Measurements from ENCODE around the gene TRABD2A.

The TRABD2A gene

DNA sequence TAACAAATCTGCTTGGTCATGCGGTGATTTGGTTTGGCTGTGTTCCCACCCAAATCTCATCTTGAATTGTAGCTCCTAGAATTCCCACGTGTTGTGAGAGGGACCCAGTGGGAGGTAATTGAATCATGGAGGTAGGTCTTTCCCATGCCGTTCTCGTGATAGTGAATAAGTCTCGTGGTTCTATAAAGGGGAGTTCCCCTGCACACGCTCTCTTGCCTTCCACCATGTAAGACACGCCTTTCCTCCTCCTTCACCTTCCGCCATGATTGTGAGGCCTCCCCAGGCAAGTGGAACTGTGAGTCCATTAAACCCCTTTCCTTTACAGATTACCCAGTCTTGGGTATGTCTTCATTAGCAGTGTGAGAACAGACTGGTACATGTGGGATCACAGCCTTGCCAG is 36.7 kb downstream of the TRABD2A start:
- Histone ChIP-seq H3K4me3 (ENCODE audit: insufficient read depth, low read length, poor library complexity, severe bottlenecking) (no peak overlapping the region), H3K9ac (ENCODE audit: low read length) (no peak overlapping the region), H3K79me2 (ENCODE audit: insufficient read depth, low read length) (no peaks in the 10 kb centered on the region), H3F3A (ENCODE audit: insufficient read depth) (no peaks in the 10 kb centered on the region), H3K9me3 (ENCODE audit: insufficient read depth, low read length) (no peaks in the 10 kb centered on the region), H3K27me3 (ENCODE audit: low read length) (no peaks in the 10 kb centered on the region), H3K27ac (ENCODE audit: low read depth, low read length) (no peak overlapping the region), H3K4me2 (ENCODE audit: low read depth, low read length, poor library complexity, severe bottlenecking) (no peak overlapping the region), H4K20me1 (ENCODE audit: low read depth, low read length) (no peaks in the 10 kb centered on the region), H3K36me3 (ENCODE audit: low read length) (no peaks in the 10 kb centered on the region), H3K9me2 (replicated peaks; ENCODE audit: insufficient read depth, low read length) (no peaks in the 10 kb centered on the region), H2AFZ (ENCODE audit: low read depth, low read length, severe bottlenecking) (no peak overlapping the region)
- no peak for TF ChIP-seq EZH2phosphoT487 (conservative IDR thresholded peaks at IDR 0.05; ENCODE audit: low read length)
- TF ChIP-seq, protein P1, sequence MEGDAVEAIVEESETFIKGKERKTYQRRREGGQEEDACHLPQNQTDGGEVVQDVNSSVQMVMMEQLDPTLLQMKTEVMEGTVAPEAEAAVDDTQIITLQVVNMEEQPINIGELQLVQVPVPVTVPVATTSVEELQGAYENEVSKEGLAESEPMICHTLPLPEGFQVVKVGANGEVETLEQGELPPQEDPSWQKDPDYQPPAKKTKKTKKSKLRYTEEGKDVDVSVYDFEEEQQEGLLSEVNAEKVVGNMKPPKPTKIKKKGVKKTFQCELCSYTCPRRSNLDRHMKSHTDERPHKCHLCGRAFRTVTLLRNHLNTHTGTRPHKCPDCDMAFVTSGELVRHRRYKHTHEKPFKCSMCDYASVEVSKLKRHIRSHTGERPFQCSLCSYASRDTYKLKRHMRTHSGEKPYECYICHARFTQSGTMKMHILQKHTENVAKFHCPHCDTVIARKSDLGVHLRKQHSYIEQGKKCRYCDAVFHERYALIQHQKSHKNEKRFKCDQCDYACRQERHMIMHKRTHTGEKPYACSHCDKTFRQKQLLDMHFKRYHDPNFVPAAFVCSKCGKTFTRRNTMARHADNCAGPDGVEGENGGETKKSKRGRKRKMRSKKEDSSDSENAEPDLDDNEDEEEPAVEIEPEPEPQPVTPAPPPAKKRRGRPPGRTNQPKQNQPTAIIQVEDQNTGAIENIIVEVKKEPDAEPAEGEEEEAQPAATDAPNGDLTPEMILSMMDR (IDR thresholded peaks at IDR 0.05; ENCODE audit: insufficient read depth, low read length, poor library complexity, severe bottlenecking) = no peak

DNA sequence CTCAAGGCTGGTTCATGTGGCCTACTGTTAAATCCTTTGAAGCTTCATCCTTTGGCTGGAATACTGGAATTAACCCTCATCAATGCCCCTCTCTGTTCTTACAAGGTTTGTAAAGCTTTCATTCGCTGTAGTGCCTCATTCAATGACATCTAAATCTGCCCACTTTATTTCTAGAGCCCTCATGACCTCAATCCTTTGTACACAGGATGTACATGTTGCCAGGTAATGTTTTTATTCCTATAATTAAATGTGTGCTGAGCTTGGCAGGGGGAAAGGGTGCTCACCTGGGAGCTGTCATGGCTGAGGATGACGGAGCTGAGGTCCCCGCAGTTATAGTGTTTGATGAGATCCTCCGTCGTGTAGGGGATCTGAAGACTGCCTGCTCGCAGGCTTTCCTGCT is 39.3 kb downstream of the TRABD2A start:
- Histone ChIP-seq H3F3A (ENCODE audit: insufficient read depth) (no peaks in the 10 kb centered on the region), H3K4me2 (ENCODE audit: low read depth, low read length, poor library complexity, severe bottlenecking) (no peak overlapping the region), H3K9ac (ENCODE audit: low read length) (no peak overlapping the region)

GRCh38 chr2:84840306-84840705 is 40.6 kb downstream of the TRABD2A start:
- H2AFZ ChIP-seq (ENCODE audit: low read depth, low read length, severe bottlenecking) = no peak overlapping the region
- no peaks in the 10 kb centered on the region for H3F3A ChIP-seq (ENCODE audit: insufficient read depth)
- TF ChIP-seq EZH2phosphoT487 (conservative IDR thresholded peaks at IDR 0.05; ENCODE audit: low read length) = no peak
- TF ChIP-seq, protein P1 (IDR thresholded peaks at IDR 0.05; ENCODE audit: insufficient read depth, low read length, poor library complexity, severe bottlenecking) = no peak
- H3K4me3 ChIP-seq (ENCODE audit: insufficient read depth, low read length, poor library complexity, severe bottlenecking) = no peak overlapping the region
- H3K36me3 ChIP-seq (ENCODE audit: low read length) = no peaks in the 10 kb centered on the region
- H4K20me1 ChIP-seq (ENCODE audit: low read depth, low read length) = no peaks in the 10 kb centered on the region
- H3K9me3 ChIP-seq (ENCODE audit: insufficient read depth, low read length) = no peaks in the 10 kb centered on the region
- no peak overlapping the region for H3K9ac ChIP-seq (ENCODE audit: low read length)
- no peaks in the 10 kb centered on the region for H3K9me2 ChIP-seq (replicated peaks; ENCODE audit: insufficient read depth, low read length)
- H3K4me2 ChIP-seq (ENCODE audit: low read depth, low read length, poor library complexity, severe bottlenecking) = no peak overlapping the region
- no peaks in the 10 kb centered on the region for H3K79me2 ChIP-seq (ENCODE audit: insufficient read depth, low read length)
- no peak overlapping the region for H3K27ac ChIP-seq (ENCODE audit: low read depth, low read length)
- no peaks in the 10 kb centered on the region for H3K27me3 ChIP-seq (ENCODE audit: low read length)

More for the DNA sequence above, 39.3 kb downstream of the TRABD2A start:
- H4K20me1 ChIP-seq (ENCODE audit: low read depth, low read length) = no peaks in the 10 kb centered on the region
- no peak overlapping the region for H2AFZ ChIP-seq (ENCODE audit: low read depth, low read length, severe bottlenecking)
- no peaks in the 10 kb centered on the region for H3K27me3 ChIP-seq (ENCODE audit: low read length)
- H3K27ac ChIP-seq (ENCODE audit: low read depth, low read length) = no peak overlapping the region
- no peak for TF ChIP-seq EZH2phosphoT487 (conservative IDR thresholded peaks at IDR 0.05; ENCODE audit: low read length)
- TF ChIP-seq, protein P1 (IDR thresholded peaks at IDR 0.05; ENCODE audit: insufficient read depth, low read length, poor library complexity, severe bottlenecking) = no peak
- H3K36me3 ChIP-seq (ENCODE audit: low read length) = no peaks in the 10 kb centered on the region
- no peaks in the 10 kb centered on the region for H3K9me3 ChIP-seq (ENCODE audit: insufficient read depth, low read length)
- H3K4me3 ChIP-seq (ENCODE audit: insufficient read depth, low read length, poor library complexity, severe bottlenecking) = no peak overlapping the region
- H3K9me2 ChIP-seq (replicated peaks; ENCODE audit: insufficient read depth, low read length) = no peaks in the 10 kb centered on the region
- H3K79me2 ChIP-seq (ENCODE audit: insufficient read depth, low read length) = no peaks in the 10 kb centered on the region
